ENCODE measurements around the gene TXNDC17. TPM values are rescaled to one million over a fixed set of nuclear protein-coding genes. Genes with fewer than 3 reads are reported as not detected.

Gene TXNDC17
- total and polyA plus RNA-seq, 9 of the 15 experiments (the other 6 are each of a cell fraction or from before 2014, with no cell fraction given), result 108 to 759 (median 179) TPM

DNA sequence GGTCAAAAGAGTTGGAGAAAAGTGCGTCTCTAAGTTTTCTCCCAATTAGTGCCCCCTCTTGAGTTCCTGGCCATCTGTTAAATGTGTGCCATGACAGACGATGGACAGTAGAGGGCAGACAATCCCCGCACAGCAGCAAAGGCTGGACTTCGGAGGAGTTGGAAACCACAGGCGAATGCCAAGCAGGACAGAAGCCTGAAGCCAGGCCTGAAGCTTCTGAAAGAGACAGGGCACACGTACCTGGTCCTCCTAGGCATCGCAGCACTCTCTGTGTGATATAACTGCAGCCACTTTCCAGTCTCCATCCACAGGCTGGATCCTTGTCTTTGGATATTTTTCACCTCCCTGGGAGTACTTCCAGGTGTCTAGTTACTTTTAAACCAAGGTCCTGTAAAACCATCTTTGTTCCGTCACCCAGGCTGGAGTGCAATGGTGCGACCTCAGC, 25.2 kb downstream of the TXNDC17 start:
- H3K4me2 ChIP-seq (ENCODE audit: insufficient read depth, low read length), result no peak overlapping the region
- H2AFZ ChIP-seq (ENCODE audit: low read depth, low read length), result no peak overlapping the region
- intact Hi-C loops (cut with micrococcal nuclease) (loop anchor here (2.0 to 5.0 kb wide), 3 partner anchors 176 to 346 kb away; partner anchors contain the start of gene RNASEK), in situ Hi-C loops (cut with MboI) (loop anchor here (5.0 kb wide), 1 partner anchor 341 kb away; no protein-coding TSS in a partner anchor)
- DNase-seq (ENCODE audit: extremely low read depth in 1 of 4, low spot score in 3 of 4), result peak; percentile 54 to 74 (median 62)
- POLR2A ChIA-PET, result no interaction called here
- no peaks in the 10 kb centered on the region for H3K36me3 ChIP-seq (ENCODE audit: control insufficient read depth, insufficient read depth, low read length)
- H3K27me3 ChIP-seq (ENCODE audit: control insufficient read depth in 2 of 2, insufficient read depth in 2 of 2, low read length in 2 of 2), result peaks cover 6 to 36% of the 10 kb centered on the region in 2 experiments; a peak in 4 of 5 replicates
- no peak overlapping the region for H3K4me3 ChIP-seq
- no peaks in the 10 kb centered on the region for H3K4me1 ChIP-seq (replicated peaks in 1 of 2; ENCODE audit: control insufficient read depth in 2 of 2, insufficient read depth in 2 of 2, low read length in 2 of 2)
- no peaks in the 10 kb centered on the region for H4K20me1 ChIP-seq (replicated peaks; ENCODE audit: control insufficient read depth, insufficient read depth, low read length)
- no peak overlapping the region for H3K9ac ChIP-seq (ENCODE audit: insufficient read depth in 1 of 2, low read depth in 2 of 2, low read length in 2 of 2)
- WGBS (ENCODE audit: insufficient coverage, low coverage, missing lambda C conversion rate), result 2% methylated on average over 9 of the region's 9 CpGs
- H3K27ac ChIP-seq (ENCODE audit: extremely low read depth, low read depth, low read length), result no peak overlapping the region
- H3K9me3 ChIP-seq (replicated peaks; ENCODE audit: control insufficient read depth, insufficient read depth, low read depth, low read length), result no peaks in the 10 kb centered on the region
- no peaks in the 10 kb centered on the region for H3K79me2 ChIP-seq (ENCODE audit: control insufficient read depth, insufficient read depth, low read length)
- peak; percentile 86 for FAIRE-seq
- H3K9me1 ChIP-seq (ENCODE audit: control insufficient read depth, insufficient read depth, low read length), result no peaks in the 10 kb centered on the region
- no TSS peak for BruUV-seq (replicated peaks)
- CTCF ChIA-PET (ENCODE audit: low intra/inter-chr PET ratio), result interaction anchor here (0.6 to 1.4 kb wide), 4 partner anchors 335 to 1386 kb away, joined by 3 to 4 read pairs (median 4); no protein-coding TSS in a partner anchor
- ATAC-seq, result peak; percentile 93
- TF ChIP-seq ZBTB8A (IDR thresholded peaks at IDR 0.05; ENCODE audit: partially characterized antibody), result no peak
- no peak for TF ChIP-seq MBD1 (CRISPR knock-in tag; IDR thresholded peaks at IDR 0.05)
- TF ChIP-seq SREBF2 (CRISPR knock-in tag; IDR thresholded peaks at IDR 0.05), result no peak
- TF ChIP-seq DEAF1 (CRISPR knock-in tag; IDR thresholded peaks at IDR 0.05), result peak; percentile 46; the same call in 1 of the 2 replicates
- no peak for TF ChIP-seq ZEB2 (IDR thresholded peaks at IDR 0.05)
- peak; percentile 54; the same call in 1 of the 2 replicates for TF ChIP-seq STAG1 (CRISPR knock-in tag; IDR thresholded peaks at IDR 0.05; ENCODE audit: borderline replicate concordance)
- TF ChIP-seq ZNF79 (CRISPR knock-in tag; IDR thresholded peaks at IDR 0.05; ENCODE audit: low read depth), result no peak
- TF ChIP-seq HIVEP1 (CRISPR knock-in tag; IDR thresholded peaks at IDR 0.05), result no peak
- no peak for TF ChIP-seq ADNP (tag; IDR thresholded peaks at IDR 0.05)
- TF ChIP-seq CREM (IDR thresholded peaks at IDR 0.05; ENCODE audit: low read depth), result peak; percentile 23; the same call in 1 of the 2 replicates
- no peak for TF ChIP-seq MCM2 (IDR thresholded peaks at IDR 0.05; ENCODE audit: low read depth)
- TF ChIP-seq LEF1 (IDR thresholded peaks at IDR 0.05), result no peak
- TF ChIP-seq BCLAF1 (IDR thresholded peaks at IDR 0.05; ENCODE audit: borderline replicate concordance in 1 of 2, control insufficient read depth in 1 of 2, low read depth in 2 of 2, low read length in 1 of 2), result no peak
- TF ChIP-seq ZBTB7A (IDR thresholded peaks at IDR 0.05; ENCODE audit: borderline replicate concordance, control insufficient read depth, low read depth, low read length), result no peak
- TF ChIP-seq TFE3 (CRISPR knock-in tag; IDR thresholded peaks at IDR 0.05), result no peak

Data from K562 (cell line).